Lower leg skin (tissue), 3 donors: ENCODE data around the gene STRN4.

Source experiments
- POLR2A ChIP-seq, 2 donors: fragments of 450-650 bp; IDR thresholded peaks; one replicate each; pipeline ENCODE4 v1.6.1; 2016 to 2017; ENCODE audit warnings: antibody characterized with exemption in 2 of 2, mild to moderate bottlenecking in 1 of 2, moderate library complexity in 1 of 2
- TF ChIP-seq, protein P1 (sequence below), 3 donors: fragments of 450-650 bp; IDR thresholded peaks; one replicate each; pipeline ENCODE4 v1.5.1; 2016; ENCODE audit warnings: antibody characterized with exemption in 3 of 3, mild to moderate bottlenecking in 3 of 3, moderate library complexity in 2 of 3

DNA sequence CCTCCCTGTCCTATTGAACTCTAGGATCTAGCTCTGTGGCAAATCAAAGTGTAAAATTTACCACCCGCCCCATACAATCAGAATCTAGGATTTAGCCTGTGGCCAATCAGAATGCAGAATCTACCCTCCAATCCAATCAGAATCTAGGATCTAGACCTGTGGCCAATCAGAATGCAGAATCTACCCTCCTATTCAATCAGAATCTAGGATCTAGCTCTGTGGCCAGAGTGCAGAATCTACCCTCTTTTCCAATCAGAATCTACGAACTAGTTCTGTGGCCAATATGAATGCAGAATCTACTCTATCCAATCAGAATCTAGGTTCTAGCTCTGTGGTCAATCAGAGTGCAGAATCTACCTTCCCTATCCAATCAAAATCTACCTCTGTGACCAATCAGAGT, 55.1 kb downstream of the STRN4 start:
- TF ChIP-seq, protein P1, sequence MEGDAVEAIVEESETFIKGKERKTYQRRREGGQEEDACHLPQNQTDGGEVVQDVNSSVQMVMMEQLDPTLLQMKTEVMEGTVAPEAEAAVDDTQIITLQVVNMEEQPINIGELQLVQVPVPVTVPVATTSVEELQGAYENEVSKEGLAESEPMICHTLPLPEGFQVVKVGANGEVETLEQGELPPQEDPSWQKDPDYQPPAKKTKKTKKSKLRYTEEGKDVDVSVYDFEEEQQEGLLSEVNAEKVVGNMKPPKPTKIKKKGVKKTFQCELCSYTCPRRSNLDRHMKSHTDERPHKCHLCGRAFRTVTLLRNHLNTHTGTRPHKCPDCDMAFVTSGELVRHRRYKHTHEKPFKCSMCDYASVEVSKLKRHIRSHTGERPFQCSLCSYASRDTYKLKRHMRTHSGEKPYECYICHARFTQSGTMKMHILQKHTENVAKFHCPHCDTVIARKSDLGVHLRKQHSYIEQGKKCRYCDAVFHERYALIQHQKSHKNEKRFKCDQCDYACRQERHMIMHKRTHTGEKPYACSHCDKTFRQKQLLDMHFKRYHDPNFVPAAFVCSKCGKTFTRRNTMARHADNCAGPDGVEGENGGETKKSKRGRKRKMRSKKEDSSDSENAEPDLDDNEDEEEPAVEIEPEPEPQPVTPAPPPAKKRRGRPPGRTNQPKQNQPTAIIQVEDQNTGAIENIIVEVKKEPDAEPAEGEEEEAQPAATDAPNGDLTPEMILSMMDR (IDR thresholded peaks at IDR 0.05), result no peak
- TF ChIP-seq POLR2A (IDR thresholded peaks at IDR 0.05), result no peak
